HEK293 (cell line): Measurements from ENCODE around the gene TPP2.

Experiments used
- CTCF ChIA-PET: fragments of 350-600 bp; formaldehyde crosslinking; extraction: SDS; loops from one replicate; lab custom pipeline; 2021; ENCODE audit warnings: antibody characterized with exemption; lab: Yijun Ruan, JAX
- POLR2A ChIA-PET: fragments of 300-600 bp; formaldehyde crosslinking; extraction: SDS; loops from one replicate; lab custom pipeline; 2020; ENCODE audit warnings: antibody characterized with exemption, inconsistent platforms; lab: Yijun Ruan, JAX
- H3K27ac ChIP-seq: fragments of 200-500 bp; sonication (Bioruptor generic); 2 replicates; pipeline ENCODE4 v1.5.1; 2014; ENCODE audit warnings: low read depth, low read length, control low read depth, inconsistent platforms; ENCODE audit errors: extremely low read depth
- H3K36me3 ChIP-seq, 2 experiments: fragments of 200-500 bp in 1 of 2; sonication (Bioruptor generic) in 1 of 2; 1 replicate in 1 of 2; 2 replicates in 1 of 2; pipeline ENCODE4 v1.5.1; 2014 to 2017; ENCODE audit warnings: inconsistent platforms in 2 of 2, low read length in 2 of 2; ENCODE audit not compliant: control insufficient read depth in 2 of 2, insufficient read depth in 1 of 2
- H3K4me1 ChIP-seq: fragments of 200-500 bp; sonication (Bioruptor generic); 2 replicates; pipeline ENCODE4 v1.5.1; 2014; ENCODE audit warnings: mild to moderate bottlenecking, low read length, inconsistent platforms; ENCODE audit not compliant: control insufficient read depth, insufficient read depth
- H3K4me3 ChIP-seq: 2 replicates; pipeline ENCODE4 v1.5.1; 2011; ENCODE audit warnings: low read depth, mild to moderate bottlenecking, control low read depth, low read length, moderate library complexity
- H3K9me3 ChIP-seq: fragments of 200-500 bp; sonication (Bioruptor generic); 2 replicates; pipeline ENCODE4 v1.5.1; 2014; ENCODE audit warnings: low read depth, low read length, inconsistent platforms; ENCODE audit not compliant: control insufficient read depth, insufficient read depth
- BCL11A ChIP-seq: fragments of 450-650 bp; formaldehyde crosslinking; IDR thresholded peaks from 2 replicates; pipeline ENCODE4 v1.5.1; 2016; ENCODE audit warnings: low read depth, missing biosample characterization, missing genetic modification characterization
- GLI2 ChIP-seq: fragments of 450-650 bp; formaldehyde crosslinking; IDR thresholded peaks from 2 replicates; pipeline ENCODE4; 2017; ENCODE audit warnings: missing biosample characterization, missing genetic modification characterization, low read depth, borderline replicate concordance
- HOXA7 ChIP-seq: sonication (generic); formaldehyde crosslinking; IDR thresholded peaks from 2 replicates; pipeline ENCODE4 v1.8.1; 2022; ENCODE audit warnings: missing genetic modification reagents, borderline replicate concordance
- HOXC10 ChIP-seq: sonication (generic); formaldehyde crosslinking; IDR thresholded peaks from 2 replicates; pipeline ENCODE4 v1.8.1; 2023; ENCODE audit warnings: mild to moderate bottlenecking, missing genetic modification reagents
- INSM2 ChIP-seq: fragments of 450-650 bp; formaldehyde crosslinking; IDR thresholded peaks from 2 replicates; pipeline ENCODE4 v1.5.1; 2016; ENCODE audit warnings: missing biosample characterization, missing genetic modification characterization
- MZF1 ChIP-seq: fragments of 450-650 bp; formaldehyde crosslinking; IDR thresholded peaks from 2 replicates; pipeline ENCODE4 v1.5.1; 2017; ENCODE audit warnings: missing biosample characterization, missing genetic modification characterization, borderline replicate concordance
- ZBTB10 ChIP-seq: fragments of 450-650 bp; formaldehyde crosslinking; IDR thresholded peaks from 2 replicates; pipeline ENCODE4 v1.5.1; 2016; ENCODE audit warnings: missing biosample characterization, missing genetic modification characterization
- ZNF114 ChIP-seq: fragments of 450-650 bp; formaldehyde crosslinking; IDR thresholded peaks from 2 replicates; pipeline ENCODE4 v1.5.0; 2017; ENCODE audit warnings: missing biosample characterization, missing genetic modification characterization
- ZNF133 ChIP-seq: fragments of 450-650 bp; formaldehyde crosslinking; IDR thresholded peaks from 2 replicates; pipeline ENCODE4 v1.5.1; 2016; ENCODE audit warnings: missing biosample characterization, missing genetic modification characterization
- ZNF169 ChIP-seq: fragments of 450-650 bp; formaldehyde crosslinking; IDR thresholded peaks from 2 replicates; pipeline ENCODE4 v1.5.1; 2016; ENCODE audit warnings: missing biosample characterization, missing genetic modification characterization
- ZNF24 ChIP-seq: fragments of 450-650 bp; formaldehyde crosslinking; IDR thresholded peaks from 2 replicates; pipeline ENCODE4 v1.5.1; 2016; ENCODE audit warnings: missing biosample characterization, missing genetic modification characterization
- ZNF280D ChIP-seq: fragments of 450-650 bp; formaldehyde crosslinking; IDR thresholded peaks from 2 replicates; pipeline ENCODE4 v1.5.1; 2016; ENCODE audit warnings: missing biosample characterization, missing genetic modification characterization
- ZNF292 ChIP-seq: fragments of 450-650 bp; formaldehyde crosslinking; IDR thresholded peaks from 2 replicates; pipeline ENCODE4 v1.5.1; 2016; ENCODE audit warnings: low read depth, missing biosample characterization, missing genetic modification characterization, borderline replicate concordance
- ZNF37A ChIP-seq: fragments of 450-650 bp; IDR thresholded peaks from 2 replicates; pipeline ENCODE4 v1.5.1; 2018; ENCODE audit warnings: missing biosample characterization, missing genetic modification characterization
- ZNF426 ChIP-seq: fragments of 450-650 bp; formaldehyde crosslinking; IDR thresholded peaks from 2 replicates; pipeline ENCODE4 v1.5.1; 2017; ENCODE audit warnings: missing biosample characterization, missing genetic modification characterization, mild to moderate bottlenecking, inconsistent platforms, moderate library complexity
- ZNF560 ChIP-seq: fragments of 450-650 bp; formaldehyde crosslinking; IDR thresholded peaks from 2 replicates; pipeline ENCODE4 v1.5.1; 2017; ENCODE audit warnings: missing biosample characterization, missing genetic modification characterization, borderline replicate concordance
- ZNF610 ChIP-seq: fragments of 450-650 bp; formaldehyde crosslinking; IDR thresholded peaks from 2 replicates; pipeline ENCODE4 v1.5.1; 2016; ENCODE audit warnings: missing biosample characterization, missing genetic modification characterization, borderline replicate concordance
- ZNF664 ChIP-seq: fragments of 450-650 bp; formaldehyde crosslinking; IDR thresholded peaks from 2 replicates; pipeline ENCODE4 v1.5.1; 2016; ENCODE audit warnings: missing biosample characterization, missing genetic modification characterization
- ZNF677 ChIP-seq: fragments of 450-650 bp; IDR thresholded peaks from 2 replicates; pipeline ENCODE4 v1.5.0; 2018; ENCODE audit warnings: missing biosample characterization, mild to moderate bottlenecking, missing genetic modification characterization, moderate library complexity
- ZNF692 ChIP-seq: fragments of 450-650 bp; formaldehyde crosslinking; IDR thresholded peaks from 2 replicates; pipeline ENCODE4 v1.5.1; 2016; ENCODE audit warnings: missing biosample characterization, missing genetic modification characterization
- ZNF701 ChIP-seq: fragments of 450-650 bp; formaldehyde crosslinking; IDR thresholded peaks from 2 replicates; pipeline ENCODE4 v1.5.1; 2016; ENCODE audit warnings: missing biosample characterization, missing genetic modification characterization
- ZNF707 ChIP-seq: fragments of 450-650 bp; formaldehyde crosslinking; IDR thresholded peaks from 2 replicates; pipeline ENCODE4 v1.5.1; 2016; ENCODE audit warnings: missing biosample characterization, missing genetic modification characterization
- ZNF791 ChIP-seq: fragments of 450-650 bp; formaldehyde crosslinking; IDR thresholded peaks from 2 replicates; pipeline ENCODE4 v1.5.1; 2016; ENCODE audit warnings: missing biosample characterization, missing genetic modification characterization
- ZSCAN30 ChIP-seq: fragments of 450-650 bp; IDR thresholded peaks from 2 replicates; pipeline ENCODE4 v1.5.1; 2018; ENCODE audit warnings: missing biosample characterization, mild to moderate bottlenecking, missing genetic modification characterization, moderate library complexity
- ZSCAN4 ChIP-seq: fragments of 450-650 bp; formaldehyde crosslinking; IDR thresholded peaks from 2 replicates; pipeline ENCODE4 v1.5.1; 2017; ENCODE audit warnings: missing biosample characterization, missing genetic modification characterization

The TPP2 gene

GRCh38 chr13:102682211-102682610, 85.4 kb downstream of the TPP2 start (continued):
- no peak for TF ChIP-seq ZNF701 (tag by site-specific recombination)
- TF ChIP-seq ZNF677 (tag by site-specific recombination): no peak
- TF ChIP-seq, all 188 proteins: peak for 0

DNA sequence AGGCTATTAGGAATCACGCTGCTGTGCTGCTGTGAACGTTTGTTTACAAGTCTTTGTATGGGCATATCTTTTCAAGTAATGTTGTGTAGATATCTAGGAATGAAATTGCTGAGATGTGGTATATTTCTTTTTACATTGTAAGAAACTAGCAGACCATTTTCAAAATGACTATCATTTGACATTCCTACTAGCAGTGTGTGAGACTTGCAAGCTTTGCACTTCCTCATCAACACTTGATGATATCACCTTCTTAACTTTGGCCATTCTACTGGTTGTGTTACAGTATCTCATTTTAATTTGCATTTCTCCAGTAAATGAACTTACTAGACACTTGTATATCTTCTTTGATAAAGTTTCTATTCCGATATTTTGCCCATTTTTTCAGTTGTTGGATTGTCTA, 85.9 kb downstream of the TPP2 start:
- TF ChIP-seq ZNF664 (tag by site-specific recombination): peak; percentile 40; the same call in 1 of the 2 replicates
- no peak for TF ChIP-seq ZNF426 (tag by site-specific recombination)
- no peak for TF ChIP-seq ZNF114 (tag by site-specific recombination)
- no peak overlapping the region for H3K4me3 ChIP-seq
- POLR2A ChIA-PET: no interaction called here
- peaks cover 7 to 18% of the 10 kb centered on the region in 2 experiments for H3K36me3 ChIP-seq
- CTCF ChIA-PET: no interaction called here
- no peak overlapping the region for H3K27ac ChIP-seq
- H3K9me3 ChIP-seq: no peaks in the 10 kb centered on the region
- no peaks in the 10 kb centered on the region for H3K4me1 ChIP-seq

DNA sequence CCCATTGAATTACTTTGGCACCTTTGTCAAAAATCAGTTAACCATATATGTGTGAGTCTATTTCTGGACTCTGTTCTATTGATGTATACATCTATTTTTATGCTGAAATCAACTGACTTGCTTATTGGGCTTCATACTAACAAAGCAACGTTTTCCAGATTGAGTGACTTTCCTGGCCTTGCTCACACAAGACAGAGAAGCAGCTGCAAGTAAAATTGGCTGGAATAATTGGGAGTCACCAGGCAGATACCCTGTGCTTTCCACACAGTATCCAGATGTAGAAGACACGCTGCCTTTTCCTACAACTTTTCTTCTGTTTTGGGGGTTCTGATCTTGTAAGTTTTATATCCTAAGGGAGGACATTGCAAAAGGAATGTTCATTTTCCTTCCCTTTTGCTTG, 86.9 kb downstream of the TPP2 start:
- ChIA-PET CTCF (interaction anchor here (0.6 kb wide), 1 partner anchor 542 kb away, joined by 3 read pairs; no protein-coding TSS in a partner anchor), POLR2A (no interaction called here)
- Histone ChIP-seq H3K27ac (no peak overlapping the region), H3K4me1 (no peaks in the 10 kb centered on the region), H3K4me3 (no peak overlapping the region), H3K36me3 (peaks cover under 1 to 12% of the 10 kb centered on the region in 2 experiments; a peak in 2 of 3 replicates), H3K9me3 (no peaks in the 10 kb centered on the region)
- TF ChIP-seq ZNF133 (no peak), ZNF280D (tag by site-specific recombination) (no peak), BCL11A (tag by site-specific recombination) (no peak), ZNF560 (tag by site-specific recombination) (no peak), ZNF707 (tag by site-specific recombination) (no peak), ZSCAN30 (tag by site-specific recombination) (no peak), MZF1 (tag by site-specific recombination) (no peak), GLI2 (tag by site-specific recombination) (no peak), HOXC10 (CRISPR knock-in tag) (no peak), ZNF37A (tag by site-specific recombination) (no peak), ZNF791 (tag by site-specific recombination) (no peak), INSM2 (tag by site-specific recombination) (no peak), HOXA7 (CRISPR knock-in tag) (no peak), ZNF169 (tag by site-specific recombination) (no peak), ZNF610 (tag by site-specific recombination) (no peak), ZSCAN4 (tag by site-specific recombination) (no peak), ZNF24 (tag by site-specific recombination) (no peak), ZBTB10 (tag by site-specific recombination) (no peak), ZNF292 (tag by site-specific recombination) (no peak), ZNF692 (tag by site-specific recombination) (no peak)
